ENCODE data around the gene TLE4.
"Not testable (repeated sequence)": the region's sequence is repeated elsewhere in the genome, so short reads cannot be mapped to it uniquely, and the experiment has no call there.

TLE4 gene

GRCh38 chr9:79639354-79639753 is 67.6 kb downstream of the TLE4 start:
- no peak for DNase-seq

GRCh38 chr9:79640067-79640466 is 68.3 kb downstream of the TLE4 start:
- not testable (repeated sequence) for DNase-seq

- no peak for DNase-seq
Observed at GRCh38 chr9:79641070-79641469, 69.3 kb downstream of the TLE4 start.

GRCh38 chr9:79642671-79643070 is 70.9 kb downstream of the TLE4 start:
- DNase-seq, result no peak

- no peak for DNase-seq
Observed at GRCh38 chr9:79644048-79644447, 72.3 kb downstream of the TLE4 start.

GRCh38 chr9:79644601-79645000 is 72.8 kb downstream of the TLE4 start:
- no peak for DNase-seq

- DNase-seq, result no peak
Observed at GRCh38 chr9:79645110-79645509, 73.3 kb downstream of the TLE4 start.

GRCh38 chr9:79646096-79646495 is 74.3 kb downstream of the TLE4 start:
- DNase-seq, result no peak

- no peak for DNase-seq
Observed at GRCh38 chr9:79651251-79651795, 79.6 kb downstream of the TLE4 start.

GRCh38 chr9:79652598-79652997 is 80.8 kb downstream of the TLE4 start:
- no peak for DNase-seq

GRCh38 chr9:79654591-79655382 is 83.0 kb downstream of the TLE4 start:
- not testable (repeated sequence) for DNase-seq

- DNase-seq, result no peak
Observed at GRCh38 chr9:79655551-79655950, 83.8 kb downstream of the TLE4 start.

GRCh38 chr9:79656169-79656568 is 84.4 kb downstream of the TLE4 start:
- DNase-seq, result no peak

- DNase-seq, result no peak
Observed at GRCh38 chr9:79657891-79658290, 86.1 kb downstream of the TLE4 start.

GRCh38 chr9:79658926-79659325 is 87.2 kb downstream of the TLE4 start:
- no peak for DNase-seq

GRCh38 chr9:79660615-79661014 is 88.8 kb downstream of the TLE4 start:
- DNase-seq, result no peak

- DNase-seq, result no peak
Observed at GRCh38 chr9:79661279-79661678, 89.5 kb downstream of the TLE4 start.

- DNase-seq, result no peak
Observed at GRCh38 chr9:79661886-79662536, 90.2 kb downstream of the TLE4 start.

- DNase-seq, result peak; percentile 17
Observed at GRCh38 chr9:79662537-79662956, 90.8 kb downstream of the TLE4 start.

- no peak for DNase-seq
Observed at GRCh38 chr9:79663300-79663699, 91.5 kb downstream of the TLE4 start.

GRCh38 chr9:79663878-79664277 is 92.1 kb downstream of the TLE4 start:
- DNase-seq, result no peak

GRCh38 chr9:79664375-79664831 is 92.6 kb downstream of the TLE4 start:
- no peak for DNase-seq

GRCh38 chr9:79665369-79665768 is 93.6 kb downstream of the TLE4 start:
- no peak for DNase-seq

GRCh38 chr9:79665931-79666330 is 94.2 kb downstream of the TLE4 start:
- no peak for DNase-seq
